PC-3 (cell line): ENCODE measurements around the gene RAMP1.

Experiments
- EZH2 ChIP-seq: fragments of 300-600 bp; sonication (generic); IDR thresholded peaks from one replicate; pipeline ENCODE4 v1.6.1; 2017; ENCODE audit warnings: antibody characterized with exemption, mild to moderate bottlenecking, low read length; ENCODE audit not compliant: unreplicated experiment
- TF ChIP-seq, protein P1 (sequence below): fragments of 300-600 bp; sonication (generic); conservative IDR thresholded peaks from 2 replicates; pipeline ENCODE4 v1.5.1; 2017; ENCODE audit warnings: antibody characterized with exemption, low read depth, mild to moderate bottlenecking, low read length

DNA sequence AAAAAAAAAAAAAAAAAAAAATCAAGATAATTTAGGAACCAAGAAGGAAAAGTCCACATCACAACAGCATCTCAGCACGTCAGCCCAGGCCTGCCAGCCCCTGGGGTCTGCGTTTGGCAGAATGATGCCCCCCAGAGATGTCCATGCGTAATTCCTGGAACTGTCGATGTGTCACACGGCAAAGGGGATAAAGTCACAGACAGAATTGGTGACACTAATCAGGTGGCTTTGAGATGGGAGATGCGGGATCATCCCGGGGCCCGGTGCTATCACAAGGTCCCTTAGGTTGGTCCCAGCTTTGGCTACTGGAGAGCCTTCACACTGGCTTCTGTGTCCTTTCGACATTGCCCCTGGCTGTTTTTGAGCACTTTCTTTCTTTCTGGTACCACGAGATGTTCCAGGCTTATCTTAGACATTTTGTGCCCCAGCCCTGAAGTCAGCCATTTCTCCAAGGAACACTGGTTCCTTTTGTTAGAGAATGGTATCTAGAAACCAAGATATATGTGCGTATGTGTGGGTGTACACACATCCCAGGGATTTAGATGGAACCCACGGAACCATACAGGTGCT is 20.7 kb downstream of the RAMP1 start:
- TF ChIP-seq, protein P1, sequence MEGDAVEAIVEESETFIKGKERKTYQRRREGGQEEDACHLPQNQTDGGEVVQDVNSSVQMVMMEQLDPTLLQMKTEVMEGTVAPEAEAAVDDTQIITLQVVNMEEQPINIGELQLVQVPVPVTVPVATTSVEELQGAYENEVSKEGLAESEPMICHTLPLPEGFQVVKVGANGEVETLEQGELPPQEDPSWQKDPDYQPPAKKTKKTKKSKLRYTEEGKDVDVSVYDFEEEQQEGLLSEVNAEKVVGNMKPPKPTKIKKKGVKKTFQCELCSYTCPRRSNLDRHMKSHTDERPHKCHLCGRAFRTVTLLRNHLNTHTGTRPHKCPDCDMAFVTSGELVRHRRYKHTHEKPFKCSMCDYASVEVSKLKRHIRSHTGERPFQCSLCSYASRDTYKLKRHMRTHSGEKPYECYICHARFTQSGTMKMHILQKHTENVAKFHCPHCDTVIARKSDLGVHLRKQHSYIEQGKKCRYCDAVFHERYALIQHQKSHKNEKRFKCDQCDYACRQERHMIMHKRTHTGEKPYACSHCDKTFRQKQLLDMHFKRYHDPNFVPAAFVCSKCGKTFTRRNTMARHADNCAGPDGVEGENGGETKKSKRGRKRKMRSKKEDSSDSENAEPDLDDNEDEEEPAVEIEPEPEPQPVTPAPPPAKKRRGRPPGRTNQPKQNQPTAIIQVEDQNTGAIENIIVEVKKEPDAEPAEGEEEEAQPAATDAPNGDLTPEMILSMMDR: no peak
- no peak for TF ChIP-seq EZH2
